Activated T-cell treated with anti-CD3 and anti-CD28 coated beads for 24 hours (primary cell): Measurements from ENCODE around the gene JDP2.
"Not testable (repeated sequence)": the region's sequence is repeated elsewhere in the genome, so short reads cannot be mapped to it uniquely, and the experiment has no call there.

ENCODE experiments used
- DNase-seq: peaks from one replicate; pipeline ENCODE4 v3.0.0-alpha.2; 2020; ENCODE audit warnings: low read depth

The JDP2 gene, protein sequence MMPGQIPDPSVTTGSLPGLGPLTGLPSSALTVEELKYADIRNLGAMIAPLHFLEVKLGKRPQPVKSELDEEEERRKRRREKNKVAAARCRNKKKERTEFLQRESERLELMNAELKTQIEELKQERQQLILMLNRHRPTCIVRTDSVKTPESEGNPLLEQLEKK

DNA sequence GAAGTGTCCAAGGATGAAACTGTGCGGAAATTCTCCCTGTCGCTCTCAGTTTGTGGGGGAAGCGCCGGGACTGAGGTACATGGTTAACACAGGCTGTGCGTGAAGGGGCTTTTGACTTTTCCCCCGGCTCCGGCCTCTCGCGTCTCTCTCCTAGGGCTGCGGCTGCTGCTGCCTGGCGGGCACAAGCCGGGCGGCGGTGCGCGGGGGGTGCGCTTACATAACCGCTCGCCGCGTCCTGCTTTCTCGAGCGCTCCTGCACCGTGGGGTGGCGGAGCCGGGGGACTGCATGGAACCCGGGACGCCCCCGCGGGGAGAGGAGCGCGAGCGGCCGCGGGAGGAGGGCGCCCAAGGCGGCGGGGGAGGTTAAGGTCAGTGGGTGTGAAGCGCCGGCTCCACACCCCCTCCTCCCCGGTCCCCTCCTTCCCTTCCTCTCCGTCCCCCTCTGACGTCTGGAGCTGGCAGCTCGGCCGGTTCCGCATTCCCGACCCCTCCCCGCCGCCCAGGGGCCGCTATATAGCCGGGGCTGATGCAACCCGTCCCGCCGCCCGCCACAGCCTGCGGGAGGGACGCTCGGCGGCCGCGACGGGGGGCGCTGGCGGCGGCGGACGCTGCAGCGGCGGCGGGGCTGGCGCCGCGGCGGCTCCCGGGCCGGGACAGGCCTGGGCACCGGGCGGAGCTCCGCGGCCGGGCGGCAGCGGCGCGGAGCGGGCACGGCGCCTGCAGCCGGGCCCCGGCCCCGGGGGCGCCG is at the start of gene JDP2:
JDP2 (plus strand) TSS at position 541 of the 748 bp plus-strand sequence. CDS start 9,899 bp downstream, outside the sequence.
- DNase-seq, result peak; percentile 8

DNA sequence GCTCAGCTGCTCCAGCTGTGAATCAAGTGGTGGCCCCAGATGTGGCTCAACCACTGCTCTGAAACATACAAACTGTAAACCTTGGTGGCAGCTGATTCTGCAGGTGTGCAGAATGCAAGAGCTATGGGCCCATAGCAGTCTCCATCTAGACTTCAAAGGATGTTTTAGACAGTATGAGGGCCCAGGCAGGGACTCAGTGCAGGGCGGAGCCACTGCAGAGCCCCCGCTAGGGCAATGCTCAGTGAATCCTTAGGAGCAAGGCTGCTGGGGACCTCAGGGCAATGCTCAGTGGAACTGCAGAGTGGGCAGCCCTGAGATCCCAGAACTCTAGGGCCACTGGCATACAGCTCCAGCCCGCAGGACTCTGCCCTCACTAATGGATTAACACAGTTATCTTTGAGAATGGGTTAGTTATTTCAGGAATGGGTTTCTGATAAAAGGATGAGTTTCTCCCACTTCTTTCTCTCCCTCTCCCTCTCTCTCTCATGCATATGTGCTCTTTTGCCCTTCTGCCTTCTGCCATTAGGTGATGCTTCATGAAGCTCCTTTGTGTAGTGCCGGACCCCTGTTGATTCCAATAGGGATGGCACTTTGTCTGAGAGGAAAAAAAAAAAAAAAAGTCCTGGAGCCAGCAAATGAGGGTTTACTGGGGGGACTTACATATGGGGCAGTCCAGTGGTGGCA is 48.4 kb upstream of the JDP2 start:
- DNase-seq, result no peak

DNA sequence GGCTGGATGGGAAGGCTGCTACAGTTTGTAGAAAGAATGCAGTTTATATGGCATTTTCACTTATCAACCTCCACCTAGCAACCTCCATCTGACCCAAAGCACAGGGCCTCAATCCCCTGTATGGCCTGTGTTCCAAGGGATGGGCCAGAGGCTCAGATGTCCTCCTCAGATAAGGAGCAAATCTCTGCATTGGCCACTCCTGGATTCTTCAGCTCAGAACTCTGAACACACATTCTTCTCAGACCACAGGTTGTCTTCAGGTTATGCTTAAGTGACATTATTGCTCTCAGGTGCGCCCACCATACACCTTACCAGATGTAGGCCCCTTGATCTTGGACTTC is 47.9 kb upstream of the JDP2 start:
- DNase-seq, result no peak

DNA sequence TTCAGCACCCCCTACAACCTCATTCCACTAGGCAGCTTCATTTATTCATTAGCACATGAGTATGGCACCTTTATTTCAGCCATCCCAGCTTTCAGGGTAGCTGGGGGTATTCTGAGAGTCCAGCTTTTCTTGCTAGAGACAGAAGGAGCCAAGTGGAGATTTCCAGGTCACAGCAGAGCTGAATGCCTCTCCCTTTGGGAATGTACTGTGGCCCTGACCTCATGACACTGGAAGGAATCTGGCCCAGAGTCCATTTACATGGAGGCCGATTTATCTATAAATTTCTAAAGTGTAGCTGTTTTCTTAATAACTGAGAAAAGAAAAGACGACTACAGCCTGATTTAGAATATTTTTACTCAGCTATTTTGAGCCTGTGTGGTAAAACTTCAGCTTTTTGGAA is 47.2 kb upstream of the JDP2 start:
- no peak for DNase-seq

DNA sequence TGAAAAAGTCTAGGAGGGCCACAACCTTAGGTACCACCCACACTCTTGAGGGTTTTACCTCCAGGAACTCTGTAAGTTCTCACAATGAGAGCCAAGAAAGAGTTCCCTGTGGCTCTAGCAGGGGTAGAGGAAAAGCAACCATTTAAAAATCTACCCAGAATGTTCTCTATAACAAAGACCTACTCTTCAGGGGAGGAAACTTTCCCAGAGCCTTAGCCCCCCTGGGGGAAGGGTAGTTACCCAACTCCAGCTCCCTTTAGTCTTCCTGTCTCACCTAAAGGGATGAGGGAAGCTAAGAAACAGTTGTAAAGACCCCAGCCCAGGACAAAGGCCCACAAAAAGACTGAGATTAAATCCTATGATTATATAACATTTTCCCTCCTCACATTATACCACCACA is 46.2 kb upstream of the JDP2 start:
- DNase-seq, result no peak

DNA sequence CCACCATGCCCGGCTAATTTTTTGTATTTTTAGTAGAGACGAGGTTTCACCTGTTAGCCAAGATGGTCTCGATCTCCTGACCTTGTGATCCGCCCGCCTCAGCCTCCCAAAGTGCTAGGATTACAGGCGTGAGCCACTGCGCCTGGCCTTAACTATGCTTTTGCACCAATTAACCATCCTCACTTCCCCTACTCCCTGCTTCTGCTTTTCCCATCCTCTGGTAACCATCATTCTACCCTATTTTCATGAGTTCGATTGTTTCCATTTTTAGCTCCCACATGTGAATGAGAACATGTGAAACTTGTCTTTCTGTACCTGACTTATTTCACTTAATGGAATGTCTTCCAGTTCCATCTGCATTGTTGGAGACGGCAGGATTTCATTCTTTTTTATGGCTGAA is 44.6 kb upstream of the JDP2 start:
- not testable (repeated sequence) for DNase-seq

DNA sequence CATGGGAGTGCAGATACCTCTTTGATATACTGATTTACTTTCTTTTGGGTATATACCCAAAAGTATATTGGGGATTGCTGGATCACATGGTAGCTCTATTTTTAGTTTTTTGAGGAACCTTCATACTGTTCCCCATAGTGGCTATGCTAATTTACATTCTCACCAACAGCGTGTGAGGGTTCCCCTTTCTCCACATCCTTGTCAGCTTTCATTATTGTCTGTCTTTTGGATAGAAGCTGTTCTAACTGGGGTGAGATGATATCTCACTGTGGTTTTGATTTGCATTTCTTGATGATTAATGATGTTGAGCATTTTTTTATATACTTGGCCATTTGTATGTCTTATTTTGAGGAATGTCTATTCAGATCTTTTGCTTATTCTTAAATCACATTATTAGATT is 44.1 kb upstream of the JDP2 start:
- no peak for DNase-seq

DNA sequence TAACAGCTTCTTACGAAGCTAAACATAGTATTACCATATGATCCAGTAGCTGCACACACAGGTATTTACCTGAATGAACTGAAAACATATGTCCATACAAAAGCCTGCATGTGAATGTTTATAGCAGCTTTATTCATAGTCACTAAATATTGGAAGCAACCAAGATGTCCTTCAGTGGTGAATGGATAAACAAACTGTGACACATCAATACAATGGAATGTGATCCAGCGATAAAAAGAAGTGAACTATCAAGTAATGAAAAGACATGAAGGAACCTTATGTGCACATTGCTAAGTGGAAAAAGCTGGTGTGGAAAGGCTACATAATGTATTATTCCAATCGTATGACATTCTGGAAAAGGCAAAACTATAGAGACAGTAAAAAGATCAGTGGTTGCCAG is 38.1 kb upstream of the JDP2 start:
- DNase-seq, result no peak

DNA sequence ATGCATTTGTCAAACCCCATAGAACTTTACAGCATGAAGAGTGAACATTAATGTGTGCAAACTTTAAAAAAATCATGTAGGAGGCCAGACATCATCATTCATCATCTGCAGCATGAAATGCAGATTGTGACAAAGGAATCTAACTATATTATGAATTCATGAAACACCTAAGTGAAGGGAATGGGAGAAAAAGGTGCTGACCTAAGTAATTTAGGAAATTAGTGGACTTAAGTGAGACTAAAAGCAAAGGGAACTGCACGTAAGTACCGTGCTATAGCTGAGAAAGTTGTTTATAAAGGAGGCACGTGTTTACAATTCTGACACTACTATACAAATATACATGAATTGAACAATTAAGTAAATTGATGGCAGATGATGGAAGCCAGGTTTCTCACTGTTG is 37.6 kb upstream of the JDP2 start:
- DNase-seq, result no peak

DNA sequence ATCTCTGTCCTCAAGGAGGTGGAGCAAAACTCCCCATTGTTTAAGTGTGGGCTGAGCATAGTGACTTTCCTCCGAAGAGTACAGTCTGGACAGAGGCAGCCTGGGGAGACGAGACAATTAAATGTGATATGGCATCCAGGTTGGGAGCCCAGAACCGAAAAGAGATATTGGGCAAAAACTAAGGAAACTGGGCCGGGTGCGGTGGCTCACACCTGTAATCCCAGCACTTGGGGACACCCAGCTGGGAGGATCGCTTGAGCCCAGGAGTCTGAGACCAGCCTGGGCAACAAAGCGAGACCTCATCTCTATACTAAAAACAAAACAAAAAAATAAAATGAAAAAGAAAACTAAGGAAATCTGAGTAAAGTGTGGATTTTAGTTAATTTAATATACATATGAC is 35.9 kb upstream of the JDP2 start:
- no peak for DNase-seq

DNA sequence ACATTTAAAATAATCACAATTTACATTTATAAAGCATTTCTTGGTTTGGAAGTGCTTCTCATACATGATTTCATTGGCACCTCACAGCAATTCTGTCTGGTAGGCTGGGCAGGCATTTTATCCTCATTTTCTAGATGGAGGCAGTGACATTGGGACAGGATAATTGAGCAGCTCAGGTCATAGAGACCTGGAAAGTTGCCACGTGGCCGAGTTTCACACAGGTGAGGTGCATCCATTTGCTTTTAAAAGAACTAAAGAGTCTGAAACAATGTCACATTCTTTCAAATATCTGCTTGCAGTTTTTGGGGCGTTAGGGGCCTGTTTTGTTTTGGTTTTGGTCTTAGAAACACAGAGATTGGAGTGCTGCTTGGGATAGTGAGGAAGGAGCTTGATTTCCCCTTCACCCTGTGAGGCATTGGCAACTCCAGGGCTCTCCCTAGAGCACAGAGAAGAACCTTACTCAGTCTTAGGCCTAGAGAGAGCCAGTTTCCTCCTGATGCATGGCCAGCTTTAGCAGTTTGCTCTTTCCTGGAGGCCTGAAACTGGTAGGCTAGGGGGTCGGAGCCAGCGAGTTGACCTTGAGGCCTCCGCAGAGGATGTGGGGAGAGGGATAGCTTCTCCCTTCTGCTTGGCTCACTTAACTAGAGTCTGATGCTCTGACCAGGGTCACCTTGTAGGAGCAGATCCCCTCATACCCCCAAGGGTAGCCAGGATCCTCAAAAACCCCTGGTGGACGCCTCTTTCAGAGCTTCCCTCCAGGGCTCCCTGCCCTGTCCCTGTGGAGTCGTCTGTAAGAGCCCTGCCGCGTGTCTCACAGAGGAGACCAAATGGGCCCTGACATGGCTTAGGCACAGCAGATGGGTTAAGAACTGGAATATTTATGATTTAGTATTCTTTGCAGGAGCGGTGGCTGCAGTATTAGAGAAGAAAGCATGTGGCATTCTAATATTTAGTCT is 34.9 kb upstream of the JDP2 start:
- DNase-seq, result no peak

DNA sequence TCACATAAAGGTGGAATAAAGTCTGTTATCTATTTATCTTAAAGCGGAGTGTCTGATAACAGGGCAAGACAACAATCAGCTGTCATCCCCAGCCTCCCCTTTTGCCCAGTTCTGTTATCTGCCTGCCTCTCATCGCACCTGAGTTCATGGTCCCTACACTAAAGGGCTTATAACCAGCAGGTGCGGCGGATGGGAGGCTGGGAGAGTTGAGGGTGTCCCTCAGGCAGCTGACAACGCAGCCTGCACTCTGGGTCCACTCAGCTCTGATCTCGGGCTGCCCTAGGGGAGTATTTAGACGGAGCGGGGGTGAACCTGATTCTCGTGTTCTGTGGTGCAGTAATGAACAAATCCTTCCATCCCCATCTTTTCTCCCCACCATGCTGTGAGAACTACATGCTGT is 34.0 kb upstream of the JDP2 start:
- no peak for DNase-seq

DNA sequence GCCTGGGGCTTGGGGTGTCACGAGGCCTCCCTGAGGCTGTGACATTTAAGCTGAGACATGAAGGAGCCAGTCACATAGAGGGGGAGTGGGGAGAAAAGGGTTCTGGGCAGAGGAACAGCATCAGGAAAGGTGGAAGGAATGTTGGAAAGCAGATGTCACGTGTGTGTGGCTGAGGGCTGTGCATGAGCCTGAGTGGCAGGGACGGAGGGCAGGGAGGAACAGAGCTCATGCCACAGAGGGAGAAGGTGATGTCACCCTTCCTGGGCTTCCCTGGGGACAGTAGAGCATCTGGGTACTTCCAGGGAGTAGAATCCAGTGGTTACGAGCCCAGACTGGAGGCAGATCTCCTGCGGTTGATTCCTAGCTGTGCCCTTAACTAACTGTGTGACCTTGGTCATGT is 32.0 kb upstream of the JDP2 start:
- no peak for DNase-seq

DNA sequence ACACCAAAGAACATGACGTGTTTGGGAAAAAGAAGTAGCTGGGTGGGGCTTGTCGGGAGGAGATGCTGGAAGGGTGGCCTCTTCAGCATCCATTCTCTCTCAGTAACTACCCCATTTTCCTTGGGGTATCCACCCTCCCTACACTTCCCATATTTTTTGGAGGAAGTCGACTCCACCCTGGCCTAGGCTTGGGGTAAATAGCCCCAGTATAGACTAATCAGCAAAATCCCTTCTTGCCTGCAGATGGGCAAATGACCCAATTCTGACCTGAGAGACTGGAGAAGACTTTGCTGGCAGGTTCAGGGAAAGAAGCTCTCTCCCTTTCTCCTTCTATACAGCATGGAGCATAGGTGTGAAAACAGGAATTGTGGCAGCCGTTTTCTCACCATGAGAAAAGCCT is 28.5 kb upstream of the JDP2 start:
- no peak for DNase-seq

DNA sequence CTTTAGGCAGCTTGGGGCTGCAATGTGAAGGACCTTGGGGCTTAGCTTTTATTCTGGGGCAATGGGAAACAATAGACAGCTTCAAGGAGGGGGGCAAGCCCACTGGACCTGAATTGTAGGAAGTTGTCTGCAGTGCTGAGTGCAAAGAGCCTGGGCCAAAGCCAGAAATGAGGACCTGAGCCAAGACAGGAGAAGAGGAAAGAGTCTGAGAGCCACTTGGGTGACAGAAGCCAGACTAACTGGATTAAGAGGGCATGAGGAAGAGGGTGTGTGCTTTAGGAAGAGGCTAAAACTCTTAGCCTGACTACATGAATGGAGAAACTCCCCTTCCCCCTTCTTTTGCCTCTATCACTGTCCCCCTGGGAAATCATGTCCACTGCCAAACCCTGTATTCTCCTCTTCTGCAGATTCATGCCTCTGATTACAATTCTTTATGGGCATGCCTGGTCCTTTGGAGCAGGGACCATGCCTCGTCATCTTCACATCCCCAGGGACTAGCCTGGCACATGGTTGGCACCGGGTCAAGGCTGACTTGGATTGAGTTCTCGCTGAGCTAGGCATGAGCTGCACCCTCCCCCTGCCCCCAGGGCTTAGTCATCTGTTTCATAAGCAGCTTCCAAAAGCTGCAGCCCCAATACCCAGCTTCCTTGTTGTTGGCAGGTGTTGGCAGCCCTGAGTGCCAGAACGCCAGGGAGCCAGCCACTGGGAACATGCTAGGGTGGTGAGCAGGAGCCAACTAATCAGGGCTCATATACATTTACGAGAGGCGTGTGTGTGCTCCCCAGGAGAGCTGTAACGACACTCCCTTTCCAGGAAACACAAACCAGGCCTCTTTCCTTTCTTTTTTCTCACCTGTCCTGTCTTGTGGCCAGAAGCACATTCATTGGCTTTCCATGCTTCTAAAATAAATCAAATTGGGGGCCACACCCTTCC is 27.7 kb upstream of the JDP2 start:
- no peak for DNase-seq

DNA sequence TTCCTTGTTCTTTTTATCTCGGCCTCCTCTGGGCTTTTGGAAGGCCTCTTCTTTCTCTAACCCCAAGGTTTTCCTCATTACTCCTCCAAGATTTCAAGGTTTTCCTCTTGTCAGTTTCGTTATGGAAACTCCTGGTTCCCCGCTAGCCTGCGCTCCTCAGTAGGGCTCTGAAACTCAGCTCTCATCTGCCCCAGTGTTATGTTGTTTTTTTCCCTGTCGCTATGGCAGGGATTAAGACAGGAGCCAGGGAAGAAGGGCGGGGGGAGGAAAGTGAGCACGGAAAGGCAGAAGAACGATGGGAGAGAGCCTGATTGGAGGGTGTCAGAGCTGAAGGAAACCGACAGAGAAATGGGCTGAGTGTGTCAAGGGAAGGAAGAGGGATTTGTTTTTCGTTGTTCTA is 26.5 kb upstream of the JDP2 start:
- DNase-seq, result no peak

DNA sequence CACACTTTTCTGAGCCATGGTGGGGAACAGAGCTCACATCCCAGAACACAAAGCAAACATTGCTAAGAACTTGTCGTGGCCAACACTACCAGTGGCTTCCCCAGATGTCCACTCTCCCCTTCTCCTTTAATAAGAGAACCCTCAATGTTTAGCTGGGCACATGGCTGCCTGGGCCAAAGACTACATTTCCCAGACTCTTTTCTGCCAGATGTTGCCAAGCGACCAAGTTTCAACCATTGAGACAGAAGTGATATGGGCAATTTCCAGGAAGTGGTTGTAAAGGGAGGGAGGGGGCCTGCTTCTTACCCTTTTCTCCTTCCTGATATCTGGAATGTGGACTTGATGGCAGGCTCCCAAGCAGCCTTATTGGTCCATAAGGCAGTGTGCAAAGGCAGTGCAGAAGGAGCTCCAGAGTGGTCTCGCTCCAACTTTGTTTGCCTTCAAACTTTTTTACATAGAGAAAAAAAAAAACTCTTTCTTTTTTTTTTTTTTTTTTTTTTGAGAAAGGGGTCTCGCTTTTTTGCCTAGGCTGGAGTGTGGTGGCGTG is 24.9 kb upstream of the JDP2 start:
- DNase-seq, result no peak

DNA sequence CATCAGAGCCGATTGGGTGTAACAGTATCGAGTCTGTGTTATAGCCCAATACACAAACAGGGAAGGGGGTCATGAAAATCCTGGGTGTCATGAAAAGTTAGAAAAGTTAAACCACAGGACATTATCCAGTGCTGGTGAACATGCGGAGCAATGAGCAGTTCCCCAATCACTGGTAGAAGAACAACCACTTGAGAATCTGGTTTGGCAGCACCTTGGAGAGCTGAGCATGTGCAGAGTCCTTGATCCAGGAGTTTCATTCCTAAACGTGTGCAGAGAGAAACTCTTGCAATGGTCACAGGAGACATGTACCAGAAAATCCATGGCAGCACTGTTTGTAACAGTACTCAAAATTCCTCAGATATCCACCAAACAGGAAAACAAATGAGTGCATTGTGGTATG is 23.0 kb upstream of the JDP2 start:
- no peak for DNase-seq

DNA sequence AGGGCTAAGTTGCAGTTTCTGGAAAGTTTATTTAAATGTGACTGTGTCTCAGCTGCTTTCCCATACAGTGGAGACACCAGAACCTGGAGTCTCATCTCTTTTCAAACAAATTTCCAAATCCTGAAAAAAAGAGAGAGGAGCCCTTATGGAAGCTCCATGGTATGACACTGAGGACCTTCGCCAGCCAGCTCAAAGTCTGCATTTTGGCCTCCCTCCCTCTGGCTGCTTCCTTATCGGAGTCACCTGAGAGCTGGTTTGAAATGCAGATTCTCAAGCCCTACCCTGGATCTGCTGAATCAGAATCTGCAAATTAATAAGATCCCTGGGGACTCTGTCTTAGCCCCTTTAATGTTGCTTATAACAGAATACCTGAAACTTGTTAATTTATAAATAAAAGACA is 21.7 kb upstream of the JDP2 start:
- no peak for DNase-seq

DNA sequence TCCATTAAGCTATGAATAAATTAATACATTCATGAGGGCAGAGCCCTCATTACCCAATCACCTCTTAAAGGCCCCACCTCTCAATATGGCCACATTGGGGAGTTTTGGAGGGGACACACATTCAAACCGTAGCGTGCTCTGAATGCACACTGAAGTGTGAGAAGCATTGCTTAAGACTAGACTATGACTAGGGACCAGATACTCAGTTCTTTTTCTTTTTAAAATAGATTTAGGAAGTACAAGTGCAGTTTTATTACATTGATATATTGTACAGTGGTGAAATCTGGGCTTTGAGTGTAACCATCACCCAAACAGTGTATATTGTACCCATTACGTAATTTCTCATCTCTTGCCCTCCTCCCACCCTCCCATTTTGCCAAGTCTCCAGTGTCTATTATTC is 21.0 kb upstream of the JDP2 start:
- no peak for DNase-seq
